Keratinocyte (primary cell): Measurements from ENCODE around the gene SRRM5. TPM values are rescaled to one million over a fixed set of nuclear protein-coding genes. Genes with fewer than 3 reads are reported as not detected.
"Not testable (repeated sequence)": the region's sequence is repeated elsewhere in the genome, so short reads cannot be mapped to it uniquely, and the experiment has no call there.

Experiments used
- DNase-seq: peaks from one replicate; pipeline ENCODE4 v3.0.0-alpha.2; 2011; ENCODE audit warnings: low read depth, missing footprints, low spot score
- FAIRE-seq: peaks from 2 replicates; lab custom pipeline; 2011; peaks lifted over from hg19 to GRCh38; lab: Jason Lieb, UNC
- H2AFZ ChIP-seq: 2 replicates; pipeline ENCODE4 v1.6.0; 2012; ENCODE audit warnings: low read length, control low read depth, inconsistent platforms; ENCODE audit not compliant: control insufficient read depth
- H3K27ac ChIP-seq: 2 replicates; pipeline ENCODE4 v1.5.1; 2011; ENCODE audit warnings: low read length; ENCODE audit not compliant: control insufficient read depth, insufficient read depth
- H3K27me3 ChIP-seq: 3 replicates; pipeline ENCODE4 v1.6.0; 2011; ENCODE audit warnings: low read length; ENCODE audit not compliant: control insufficient read depth, insufficient read depth; ENCODE audit errors: extremely low read depth
- H3K36me3 ChIP-seq, 2 experiments: 2 replicates in 1 of 2; 3 replicates in 1 of 2; pipeline ENCODE4 v1.5.1; 2011; ENCODE audit warnings: low read length in 2 of 2, mild to moderate bottlenecking in 1 of 2; ENCODE audit not compliant: control insufficient read depth in 2 of 2, insufficient read depth in 2 of 2; ENCODE audit errors: extremely low read depth in 1 of 2
- H3K4me1 ChIP-seq: 3 replicates; pipeline ENCODE4 v1.5.1; 2011; ENCODE audit warnings: low read length; ENCODE audit not compliant: control insufficient read depth, insufficient read depth; ENCODE audit errors: extremely low read depth
- H3K4me2 ChIP-seq: 3 replicates; pipeline ENCODE4 v1.6.0; 2011; ENCODE audit warnings: low read depth, low read length; ENCODE audit not compliant: control insufficient read depth, insufficient read depth; ENCODE audit errors: extremely low read depth
- H3K4me3 ChIP-seq, 3 experiments: fragments of 200-600 bp in 1 of 3; sonication (generic) in 1 of 3; 2 replicates in 2 of 3; 3 replicates in 1 of 3; pipeline ENCODE4 v1.5.1; 2011 to 2016; ENCODE audit warnings: low read length in 3 of 3, mild to moderate bottlenecking in 3 of 3, control low read depth in 2 of 3, inconsistent platforms in 1 of 3, low read depth in 1 of 3, mixed read lengths in 1 of 3, mixed run types in 1 of 3, moderate library complexity in 1 of 3; ENCODE audit not compliant: control insufficient read depth in 2 of 3, insufficient read depth in 2 of 3; ENCODE audit errors: extremely low read depth in 1 of 3
- H3K79me2 ChIP-seq: 2 replicates; pipeline ENCODE4 v1.6.0; 2012; ENCODE audit warnings: low read length; ENCODE audit not compliant: control insufficient read depth, insufficient read depth
- H3K9ac ChIP-seq: 3 replicates; pipeline ENCODE4 v1.6.0; 2011; ENCODE audit warnings: low read length; ENCODE audit not compliant: control insufficient read depth, insufficient read depth; ENCODE audit errors: extremely low read depth
- H3K9me1 ChIP-seq: 3 replicates; pipeline ENCODE4 v1.6.0; 2011; ENCODE audit warnings: low read length; ENCODE audit not compliant: control insufficient read depth, insufficient read depth; ENCODE audit errors: extremely low read depth
- H3K9me3 ChIP-seq: 2 replicates; pipeline ENCODE4 v1.5.1; 2012; ENCODE audit warnings: low read depth, low read length; ENCODE audit not compliant: control insufficient read depth
- H4K20me1 ChIP-seq: 3 replicates; pipeline ENCODE4 v1.6.0; 2011; ENCODE audit warnings: low read length; ENCODE audit not compliant: control insufficient read depth, insufficient read depth; ENCODE audit errors: extremely low read depth
- EZH2 ChIP-seq: IDR thresholded peaks from one replicate; pipeline ENCODE4 v1.6.1; 2012; ENCODE audit warnings: inconsistent platforms, mild to moderate bottlenecking, low read length, moderate library complexity
- dilution Hi-C: fragments of 300-500 bp; cut with MboI; formaldehyde crosslinking; loops from one replicate; pipeline ENCODE4 v1.7.0; 2020; ENCODE audit warnings: low sequenced_read_pairs; ENCODE audit not compliant: extremely low pct_ligation_motif_present
- polyA plus RNA-seq, 5 experiments: library from polyadenylated mRNA; depleted of rRNA in 3 of 5; stranded (reverse) in 3 of 5; stranded (forward) in 1 of 5; unstranded in 1 of 5; fragments of >200 nt; gene quantifications; 1 replicate in 1 of 5; 2 replicates in 3 of 5; 3 replicates in 1 of 5; pipeline versions ENCODE4 v1.2.1 to v1.2.3, GENCODE V29; 2011 to 2012; ENCODE audit warnings: missing spikeins in 2 of 5, low read depth in 1 of 5, low replicate concordance in 1 of 5
- TF ChIP-seq, protein P1 (sequence below), 3 experiments: IDR thresholded peaks in 1 of 3; conservative IDR thresholded peaks in 1 of 3; optimal IDR thresholded peaks in 1 of 3; 2 replicates in 2 of 3; 3 replicates in 1 of 3; pipeline versions ENCODE3 to v1.5.1; 2011; ENCODE audit warnings: low read length in 3 of 3, mild to moderate bottlenecking in 3 of 3, moderate library complexity in 2 of 3, control low read depth in 1 of 3, inconsistent platforms in 1 of 3; ENCODE audit not compliant: insufficient read depth in 2 of 3; ENCODE audit errors: extremely low read depth in 1 of 3

SRRM5 gene
- polyA plus RNA-seq, 1 donor (not counting 4 experiments of a cell fraction or from before 2014, with no cell fraction given): 0.03 TPM

DNA sequence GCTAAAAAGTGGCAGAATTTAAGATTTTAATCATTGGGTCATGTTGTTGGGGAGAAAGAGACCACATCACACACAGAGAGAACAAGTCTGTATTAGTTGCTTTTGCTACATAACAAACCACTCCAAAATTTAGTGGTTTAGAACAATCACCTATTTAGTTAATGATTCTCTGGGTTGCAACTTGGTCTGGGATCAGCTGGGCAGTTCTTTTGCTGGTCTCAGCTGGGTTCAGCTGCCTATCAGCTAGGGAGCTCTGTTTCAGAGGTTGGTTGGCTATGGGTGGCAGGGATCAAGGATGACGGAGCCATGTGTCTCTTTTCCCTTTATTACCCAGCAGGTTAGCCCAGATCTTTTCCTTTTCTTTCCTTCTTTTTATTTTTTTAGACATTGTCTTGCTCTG, 27.4 kb upstream of the SRRM5 start:
- Histone ChIP-seq H3K27me3 (no peaks in the 10 kb centered on the region), H3K36me3 (peaks cover 6 to 11% of the 10 kb centered on the region in 2 experiments), H3K9ac (no peak overlapping the region), H3K4me3 (no peak overlapping the region), H3K79me2 (no peaks in the 10 kb centered on the region), H3K9me3 (no peaks in the 10 kb centered on the region), H3K4me2 (no peak overlapping the region), H3K4me1 (no peaks in the 10 kb centered on the region), H3K9me1 (no peaks in the 10 kb centered on the region), H2AFZ (no peak overlapping the region), H3K27ac (no peak overlapping the region), H4K20me1 (no peaks in the 10 kb centered on the region)
- DNase-seq (no peak), FAIRE-seq (no peak)
- dilution Hi-C loops: no loop called here
- no peak for TF ChIP-seq EZH2
- TF ChIP-seq, protein P1, sequence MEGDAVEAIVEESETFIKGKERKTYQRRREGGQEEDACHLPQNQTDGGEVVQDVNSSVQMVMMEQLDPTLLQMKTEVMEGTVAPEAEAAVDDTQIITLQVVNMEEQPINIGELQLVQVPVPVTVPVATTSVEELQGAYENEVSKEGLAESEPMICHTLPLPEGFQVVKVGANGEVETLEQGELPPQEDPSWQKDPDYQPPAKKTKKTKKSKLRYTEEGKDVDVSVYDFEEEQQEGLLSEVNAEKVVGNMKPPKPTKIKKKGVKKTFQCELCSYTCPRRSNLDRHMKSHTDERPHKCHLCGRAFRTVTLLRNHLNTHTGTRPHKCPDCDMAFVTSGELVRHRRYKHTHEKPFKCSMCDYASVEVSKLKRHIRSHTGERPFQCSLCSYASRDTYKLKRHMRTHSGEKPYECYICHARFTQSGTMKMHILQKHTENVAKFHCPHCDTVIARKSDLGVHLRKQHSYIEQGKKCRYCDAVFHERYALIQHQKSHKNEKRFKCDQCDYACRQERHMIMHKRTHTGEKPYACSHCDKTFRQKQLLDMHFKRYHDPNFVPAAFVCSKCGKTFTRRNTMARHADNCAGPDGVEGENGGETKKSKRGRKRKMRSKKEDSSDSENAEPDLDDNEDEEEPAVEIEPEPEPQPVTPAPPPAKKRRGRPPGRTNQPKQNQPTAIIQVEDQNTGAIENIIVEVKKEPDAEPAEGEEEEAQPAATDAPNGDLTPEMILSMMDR (optimal IDR thresholded peaks at IDR 0.05 in 1 of 3, IDR thresholded peaks at IDR 0.05 in 1 of 3, conservative IDR thresholded peaks at IDR 0.05 in 1 of 3; ENCODE audit: extremely low read depth in 1 of 3, insufficient read depth in 2 of 3, low read length in 3 of 3): no peak

DNA sequence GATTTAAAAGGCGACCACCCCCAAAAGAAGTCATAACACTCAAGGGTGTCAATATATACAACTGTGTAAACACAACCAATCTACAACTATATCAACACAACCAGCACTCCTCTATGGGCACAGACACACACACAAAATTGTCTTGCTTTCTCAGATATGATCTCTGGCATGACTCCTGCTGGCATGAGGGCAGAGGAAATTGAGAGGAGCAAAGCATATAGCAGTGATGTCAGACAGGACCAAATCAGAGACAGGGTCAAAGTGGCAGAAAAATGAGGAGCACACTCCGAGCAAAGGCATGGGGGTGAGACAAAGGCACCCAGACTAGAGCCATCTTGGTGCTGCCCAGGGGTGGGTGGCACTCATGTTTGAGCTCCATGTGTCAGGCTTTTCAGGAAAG, 25.5 kb upstream of the SRRM5 start:
- Histone ChIP-seq H3K4me1 (no peaks in the 10 kb centered on the region), H2AFZ (no peak overlapping the region), H3K79me2 (peaks cover 2% of the 10 kb centered on the region), H3K27ac (no peak overlapping the region), H3K9me1 (no peaks in the 10 kb centered on the region), H3K27me3 (no peaks in the 10 kb centered on the region), H3K36me3 (peaks cover 9 to 11% of the 10 kb centered on the region in 2 experiments), H4K20me1 (no peaks in the 10 kb centered on the region), H3K4me2 (no peak overlapping the region), H3K9ac (no peak overlapping the region), H3K4me3 (no peak overlapping the region), H3K9me3 (no peaks in the 10 kb centered on the region)
- DNase-seq (no peak), FAIRE-seq (no peak)
- TF ChIP-seq EZH2: no peak
- TF ChIP-seq, protein P1 (optimal IDR thresholded peaks at IDR 0.05 in 1 of 3, IDR thresholded peaks at IDR 0.05 in 1 of 3, conservative IDR thresholded peaks at IDR 0.05 in 1 of 3; ENCODE audit: extremely low read depth in 1 of 3, insufficient read depth in 2 of 3, low read length in 3 of 3): no peak
- dilution Hi-C loops: no loop called here

DNA sequence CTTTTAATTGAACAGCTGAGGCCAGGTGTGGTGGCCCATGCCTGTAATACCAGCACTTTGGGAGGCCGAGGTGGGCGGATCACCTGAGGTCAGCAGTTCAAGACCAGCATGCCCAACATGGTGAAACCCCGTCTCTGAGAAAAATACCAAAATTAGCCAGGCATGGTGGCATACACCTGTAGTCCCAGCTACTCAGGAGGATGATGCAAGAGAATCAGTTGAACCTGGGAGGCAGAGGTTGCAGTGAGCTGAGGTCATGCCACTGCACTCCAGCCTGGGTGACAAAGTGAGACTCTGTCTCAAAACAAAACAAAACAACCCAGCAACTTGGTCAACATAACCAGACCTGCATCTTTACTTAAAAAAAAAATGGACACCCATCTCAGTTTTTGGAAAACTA, 24.9 kb upstream of the SRRM5 start:
- H3K4me2 ChIP-seq, FAIRE-seq, H3K9me1 ChIP-seq, H2AFZ ChIP-seq, dilution Hi-C loops, H3K4me1 ChIP-seq, H3K9ac ChIP-seq, H3K27ac ChIP-seq, H3K4me3 ChIP-seq, DNase-seq, H3K79me2 ChIP-seq, H4K20me1 ChIP-seq, H3K27me3 ChIP-seq, H3K9me3 ChIP-seq: not testable (repeated sequence)
- H3K36me3 ChIP-seq: peaks cover 12 to 13% of the 10 kb centered on the region in 2 experiments
